WTC11 (cell line): ENCODE measurements around the gene MARS2.
"Not testable (repeated sequence)": the region's sequence is repeated elsewhere in the genome, so short reads cannot be mapped to it uniquely, and the experiment has no call there.

Experiments used
- AFF4 ChIP-seq: sonication (generic); formaldehyde crosslinking; IDR thresholded peaks from 2 replicates; pipeline ENCODE4 v1.8.1; 2023; ENCODE audit warnings: mild to moderate bottlenecking, missing genetic modification reagents, borderline replicate concordance
- CBFB ChIP-seq: sonication (generic); formaldehyde crosslinking; IDR thresholded peaks from 2 replicates; pipeline ENCODE4 v1.8.1; 2022; ENCODE audit warnings: mild to moderate bottlenecking, low read depth, missing genetic modification reagents
- CTCF ChIP-seq: fragments of 200-600 bp; IDR thresholded peaks from 2 replicates; pipeline ENCODE4 v1.8.0; 2022; ENCODE audit warnings: antibody characterized with exemption
- MYBL2 ChIP-seq: sonication (generic); formaldehyde crosslinking; IDR thresholded peaks from 2 replicates; pipeline ENCODE4 v1.8.1; 2023; ENCODE audit warnings: mild to moderate bottlenecking, moderate library complexity, missing genetic modification reagents
- TEAD4 ChIP-seq: sonication (generic); formaldehyde crosslinking; IDR thresholded peaks from 2 replicates; pipeline ENCODE4 v1.8.0; 2022; ENCODE audit warnings: mild to moderate bottlenecking, missing genetic modification reagents
- ZNF121 ChIP-seq: sonication (generic); formaldehyde crosslinking; IDR thresholded peaks from 2 replicates; pipeline ENCODE4 v1.8.0; 2023; ENCODE audit warnings: missing genetic modification reagents
- ZNF232 ChIP-seq: sonication (generic); formaldehyde crosslinking; IDR thresholded peaks from 2 replicates; pipeline ENCODE4 v1.8.0; 2022; ENCODE audit warnings: mild to moderate bottlenecking, missing genetic modification reagents

- TF ChIP-seq CBFB (CRISPR knock-in tag); TEAD4 (CRISPR knock-in tag); CTCF; AFF4 (CRISPR knock-in tag); MYBL2 (CRISPR knock-in tag); ZNF232 (CRISPR knock-in tag); ZNF121 (CRISPR knock-in tag): not testable (repeated sequence)
Observed at GRCh38 chr2:197699724-197700123, 5.4 kb upstream of the MARS2 start.
